Mesenchymal stem cell (in vitro differentiated cells and primary cell): ENCODE results near the gene TEKTIP1.

Experiments
- DNase-seq: peaks from one replicate; pipeline ENCODE4 v3.0.0-alpha.2; 2013
- H2AFZ ChIP-seq: one replicate; pipeline ENCODE4 v1.6.1; 2013; ENCODE audit warnings: low read depth, mild to moderate bottlenecking, control low read depth, inconsistent platforms, low read length, moderate library complexity
- H2AK5ac ChIP-seq: 2 replicates; pipeline ENCODE4 v1.6.1; 2013; ENCODE audit warnings: low read length, moderate library complexity, mild to moderate bottlenecking, inconsistent platforms; ENCODE audit not compliant: severe bottlenecking
- H2BK120ac ChIP-seq: one replicate; pipeline ENCODE4 v1.6.1; 2013; ENCODE audit warnings: low read depth, mild to moderate bottlenecking, inconsistent platforms, low read length, moderate library complexity
- H2BK12ac ChIP-seq, 2 experiments: one replicate each; pipeline ENCODE4 v1.6.1; 2013; ENCODE audit warnings: inconsistent platforms in 2 of 2, low read length in 2 of 2, mild to moderate bottlenecking in 2 of 2, moderate library complexity in 2 of 2, control low read depth in 1 of 2
- H2BK15ac ChIP-seq: one replicate; pipeline ENCODE4 v1.6.1; 2013; ENCODE audit warnings: mild to moderate bottlenecking, low read depth, inconsistent platforms; ENCODE audit not compliant: poor library complexity, severe bottlenecking
- H2BK5ac ChIP-seq: 2 replicates; pipeline ENCODE4 v1.6.1; 2013; ENCODE audit warnings: low read depth, mild to moderate bottlenecking, low read length, control low read depth, inconsistent platforms; ENCODE audit not compliant: poor library complexity, severe bottlenecking
- H3K14ac ChIP-seq, 2 experiments: one replicate each; pipeline ENCODE4 v1.6.1; 2013; ENCODE audit warnings: inconsistent platforms in 2 of 2, low read length in 2 of 2, control low read depth in 1 of 2, mild to moderate bottlenecking in 1 of 2, moderate library complexity in 1 of 2
- H3K18ac ChIP-seq, 2 experiments: one replicate each; pipeline ENCODE4 v1.6.1; 2013; ENCODE audit warnings: inconsistent platforms in 2 of 2, low read length in 2 of 2, control low read depth in 1 of 2, low read depth in 1 of 2, mild to moderate bottlenecking in 1 of 2
- H3K23ac ChIP-seq, 2 experiments: one replicate each; pipeline ENCODE4 v1.6.1; 2013; ENCODE audit warnings: inconsistent platforms in 2 of 2, low read length in 2 of 2, mild to moderate bottlenecking in 2 of 2, moderate library complexity in 2 of 2, control low read depth in 1 of 2
- H3K27ac ChIP-seq: 2 replicates; pipeline ENCODE4 v1.5.1; 2013; ENCODE audit warnings: mild to moderate bottlenecking, moderate library complexity, low read length, control low read depth, inconsistent platforms; ENCODE audit not compliant: poor library complexity, severe bottlenecking
- H3K27me3 ChIP-seq, 2 experiments: 2 replicates each; pipeline versions ENCODE4 v1.6.1 to v1.7.0; 2013; ENCODE audit warnings: low read length in 2 of 2, mild to moderate bottlenecking in 2 of 2, moderate library complexity in 2 of 2, control low read depth in 1 of 2, inconsistent platforms in 1 of 2; ENCODE audit not compliant: control insufficient read depth in 1 of 2, insufficient read depth in 1 of 2
- H3K36me3 ChIP-seq, 2 experiments: 2 replicates each; pipeline versions ENCODE4 v1.6.1 to v1.7.0; 2013; ENCODE audit warnings: low read length in 2 of 2, control low read depth in 1 of 2, inconsistent platforms in 1 of 2, low read depth in 1 of 2, mild to moderate bottlenecking in 1 of 2; ENCODE audit not compliant: insufficient read depth in 2 of 2, control insufficient read depth in 1 of 2
- H3K4ac ChIP-seq, 2 experiments: one replicate each; pipeline ENCODE4 v1.6.1; 2013; ENCODE audit warnings: inconsistent platforms in 2 of 2, low read length in 2 of 2, mild to moderate bottlenecking in 2 of 2, moderate library complexity in 2 of 2, control low read depth in 1 of 2, low read depth in 1 of 2
- H3K4me1 ChIP-seq: 2 replicates; pipeline ENCODE4 v1.6.1; 2013; ENCODE audit warnings: low read depth, low read length, control low read depth; ENCODE audit not compliant: control insufficient read depth, insufficient read depth
- H3K4me2 ChIP-seq: 2 replicates; pipeline ENCODE4 v1.6.1; 2013; ENCODE audit warnings: low read length, mild to moderate bottlenecking, inconsistent platforms; ENCODE audit not compliant: poor library complexity, severe bottlenecking
- H3K4me3 ChIP-seq, 2 experiments: 2 replicates each; pipeline versions ENCODE4 v1.5.1 to v1.7.0; 2013; ENCODE audit warnings: low read length in 2 of 2, mild to moderate bottlenecking in 2 of 2, control low read depth in 1 of 2, low read depth in 1 of 2; ENCODE audit not compliant: insufficient read depth in 1 of 2
- H3K79me1 ChIP-seq: replicated peaks from 2 replicates; pipeline ENCODE4 v1.6.1; 2013; ENCODE audit warnings: mild to moderate bottlenecking, control low read depth, low read length, inconsistent platforms; ENCODE audit not compliant: poor library complexity, severe bottlenecking
- H3K9ac ChIP-seq: 2 replicates; pipeline ENCODE4 v1.7.0; 2013; ENCODE audit warnings: mild to moderate bottlenecking, low read length, moderate library complexity
- H3K9me3 ChIP-seq: 2 replicates; pipeline ENCODE4 v1.7.0; 2013; ENCODE audit warnings: mild to moderate bottlenecking, low read length; ENCODE audit not compliant: control insufficient read depth
- H4K8ac ChIP-seq: one replicate; pipeline ENCODE4 v1.6.1; 2013; ENCODE audit warnings: inconsistent platforms, mild to moderate bottlenecking, low read length, moderate library complexity
- H4K91ac ChIP-seq: one replicate; pipeline ENCODE4 v1.6.1; 2013; ENCODE audit warnings: mild to moderate bottlenecking, low read length, inconsistent platforms
- WGBS: methylation state at CpG from one replicate; pipeline ENCODE4 v1.1.7; 2013; ENCODE audit warnings: mixed read lengths; 5-methylcytosine and 5-hydroxymethylcytosine counted together

TEKTIP1 gene

DNA sequence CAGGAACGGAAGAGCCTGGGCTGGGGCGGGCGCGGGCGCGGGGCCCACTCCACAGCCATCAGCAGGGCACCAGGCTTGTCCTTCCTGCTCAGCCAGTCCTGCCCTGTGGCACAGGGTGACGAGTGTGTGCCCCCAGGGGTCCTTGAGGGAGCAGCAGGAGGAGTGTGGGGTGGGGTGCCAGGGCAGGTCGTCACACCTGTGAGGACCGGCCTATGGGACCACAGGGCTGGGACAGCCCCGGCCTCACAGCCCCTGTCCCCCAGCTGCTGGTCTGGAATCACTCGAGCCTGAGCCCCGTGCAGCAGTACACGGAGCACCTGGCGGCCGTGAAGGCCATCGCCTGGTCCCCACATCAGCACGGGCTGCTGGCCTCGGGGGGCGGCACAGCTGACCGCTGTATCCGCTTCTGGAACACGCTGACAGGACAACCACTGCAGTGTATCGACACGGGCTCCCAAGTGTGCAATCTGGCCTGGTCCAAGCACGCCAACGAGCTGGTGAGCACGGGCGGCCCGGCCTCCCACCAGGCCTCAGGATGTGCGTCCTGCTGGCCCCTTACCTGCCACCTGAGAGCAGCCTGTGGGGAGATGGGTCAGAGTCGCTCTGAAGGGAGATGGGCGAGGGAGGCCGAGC, 6.7 kb upstream of the TEKTIP1 start:
- Histone ChIP-seq H2BK15ac (no peak overlapping the region), H4K8ac (no peak overlapping the region), H4K91ac (no peak overlapping the region), H3K36me3 (peaks cover 68 to 91% of the 10 kb centered on the region in 2 experiments), H3K9ac (no peak overlapping the region), H3K9me3 (no peaks in the 10 kb centered on the region), H3K4me1 (peaks cover 6% of the 10 kb centered on the region), H2BK5ac (no peak overlapping the region), H3K79me1 (peaks cover 18% of the 10 kb centered on the region), H3K4me2 (no peak overlapping the region), H3K14ac (no peak overlapping the region), H3K23ac (no peak overlapping the region), H3K27ac (no peak overlapping the region), H2BK12ac (no peak overlapping the region), H3K4me3 (no peak overlapping the region), H2AK5ac (no peak overlapping the region), H3K18ac (no peak overlapping the region), H3K27me3 (no peaks in the 10 kb centered on the region), H2BK120ac (no peak overlapping the region), H3K4ac (no peak overlapping the region), H2AFZ (no peak overlapping the region)
- 98% methylated on average over 33 of the region's 33 CpGs for WGBS
- DNase-seq: no peak

DNA sequence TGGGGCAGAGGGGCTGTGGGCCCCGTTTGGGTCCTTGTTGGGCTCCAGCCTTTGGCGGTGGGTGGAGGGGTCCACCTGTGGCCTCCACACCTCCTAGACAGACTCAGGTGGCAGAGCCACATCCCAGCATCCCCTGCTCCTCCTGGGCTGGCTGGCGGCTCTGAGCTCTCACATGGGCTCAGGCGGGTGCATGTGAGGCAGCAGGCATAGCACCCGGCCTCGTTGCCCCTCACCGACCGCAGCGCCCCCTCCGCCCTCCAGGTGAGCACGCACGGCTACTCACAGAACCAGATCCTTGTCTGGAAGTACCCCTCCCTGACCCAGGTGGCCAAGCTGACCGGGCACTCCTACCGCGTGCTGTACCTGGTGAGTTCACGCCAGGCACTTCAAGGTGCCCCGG, 5.9 kb upstream of the TEKTIP1 start:
- H3K4ac ChIP-seq: no peak overlapping the region
- H3K36me3 ChIP-seq: peaks cover 61 to 90% of the 10 kb centered on the region in 2 experiments
- 93% methylated on average over 16 of the region's 17 CpGs for WGBS
- H3K27ac ChIP-seq: no peak overlapping the region
- peaks cover 11% of the 10 kb centered on the region for H3K79me1 ChIP-seq
- no peak overlapping the region for H3K18ac ChIP-seq
- H3K14ac ChIP-seq: no peak overlapping the region
- H3K4me2 ChIP-seq: no peak overlapping the region
- no peak overlapping the region for H3K9ac ChIP-seq
- no peak overlapping the region for H2AK5ac ChIP-seq
- H4K91ac ChIP-seq: no peak overlapping the region
- DNase-seq: no peak
- H4K8ac ChIP-seq: no peak overlapping the region
- no peak overlapping the region for H2BK120ac ChIP-seq
- H2BK5ac ChIP-seq: no peak overlapping the region
- no peak overlapping the region for H2BK15ac ChIP-seq
- H3K27me3 ChIP-seq: no peaks in the 10 kb centered on the region
- peaks cover 12% of the 10 kb centered on the region for H3K4me1 ChIP-seq
- no peaks in the 10 kb centered on the region for H3K9me3 ChIP-seq
- no peak overlapping the region for H3K4me3 ChIP-seq
- H2AFZ ChIP-seq: no peak overlapping the region
- H2BK12ac ChIP-seq: no peak overlapping the region
- no peak overlapping the region for H3K23ac ChIP-seq

DNA sequence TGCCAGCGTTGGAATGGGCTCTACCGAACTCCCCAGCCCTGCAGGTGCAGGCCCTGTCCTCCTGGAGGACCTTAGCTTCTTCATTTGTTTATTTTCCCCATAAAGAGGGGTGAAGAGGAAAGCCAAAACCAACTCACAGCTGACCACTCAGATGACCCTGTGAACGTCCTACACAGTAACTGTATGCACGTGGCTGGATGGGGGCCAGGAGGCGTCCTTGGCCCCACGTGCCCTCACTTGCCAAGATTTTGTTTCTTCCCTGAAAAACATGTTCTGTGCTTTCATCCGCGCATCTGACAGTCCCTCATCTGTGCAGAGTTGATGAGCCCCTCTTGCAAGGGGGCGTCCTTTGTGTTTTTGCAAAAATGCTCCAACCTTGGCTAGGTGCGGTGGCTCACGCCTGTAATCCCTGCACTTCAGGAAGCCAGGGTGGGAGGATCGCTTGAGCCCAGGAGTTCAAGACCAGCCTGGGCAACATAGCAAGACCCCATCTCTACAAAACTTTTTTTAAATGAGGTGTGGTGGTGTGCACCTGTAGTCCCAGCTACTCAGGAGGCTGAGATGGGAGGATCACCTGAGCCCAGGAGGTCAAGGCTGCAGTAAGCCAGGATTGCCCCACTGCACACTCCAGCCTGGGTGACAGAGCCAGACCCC, 5.3 kb upstream of the TEKTIP1 start:
- H3K36me3 ChIP-seq: peaks cover 59 to 88% of the 10 kb centered on the region in 2 experiments
- no peak overlapping the region for H2AK5ac ChIP-seq
- H4K8ac ChIP-seq: no peak overlapping the region
- H3K9ac ChIP-seq: no peak overlapping the region
- H3K4ac ChIP-seq: no peak overlapping the region
- peaks cover 8% of the 10 kb centered on the region for H3K79me1 ChIP-seq
- H3K4me3 ChIP-seq: no peak overlapping the region
- no peak overlapping the region for H3K18ac ChIP-seq
- WGBS: 96% methylated on average over 11 of the region's 12 CpGs
- no peak overlapping the region for H2BK5ac ChIP-seq
- H2BK12ac ChIP-seq: no peak overlapping the region
- no peak overlapping the region for H2AFZ ChIP-seq
- H3K27ac ChIP-seq: no peak overlapping the region
- peaks cover 16% of the 10 kb centered on the region for H3K4me1 ChIP-seq
- no peak overlapping the region for H3K4me2 ChIP-seq
- H3K27me3 ChIP-seq: no peaks in the 10 kb centered on the region
- no peaks in the 10 kb centered on the region for H3K9me3 ChIP-seq
- H2BK15ac ChIP-seq: no peak overlapping the region
- H3K23ac ChIP-seq: no peak overlapping the region
- no peak overlapping the region for H2BK120ac ChIP-seq
- no peak for DNase-seq
- no peak overlapping the region for H4K91ac ChIP-seq
- no peak overlapping the region for H3K14ac ChIP-seq

DNA sequence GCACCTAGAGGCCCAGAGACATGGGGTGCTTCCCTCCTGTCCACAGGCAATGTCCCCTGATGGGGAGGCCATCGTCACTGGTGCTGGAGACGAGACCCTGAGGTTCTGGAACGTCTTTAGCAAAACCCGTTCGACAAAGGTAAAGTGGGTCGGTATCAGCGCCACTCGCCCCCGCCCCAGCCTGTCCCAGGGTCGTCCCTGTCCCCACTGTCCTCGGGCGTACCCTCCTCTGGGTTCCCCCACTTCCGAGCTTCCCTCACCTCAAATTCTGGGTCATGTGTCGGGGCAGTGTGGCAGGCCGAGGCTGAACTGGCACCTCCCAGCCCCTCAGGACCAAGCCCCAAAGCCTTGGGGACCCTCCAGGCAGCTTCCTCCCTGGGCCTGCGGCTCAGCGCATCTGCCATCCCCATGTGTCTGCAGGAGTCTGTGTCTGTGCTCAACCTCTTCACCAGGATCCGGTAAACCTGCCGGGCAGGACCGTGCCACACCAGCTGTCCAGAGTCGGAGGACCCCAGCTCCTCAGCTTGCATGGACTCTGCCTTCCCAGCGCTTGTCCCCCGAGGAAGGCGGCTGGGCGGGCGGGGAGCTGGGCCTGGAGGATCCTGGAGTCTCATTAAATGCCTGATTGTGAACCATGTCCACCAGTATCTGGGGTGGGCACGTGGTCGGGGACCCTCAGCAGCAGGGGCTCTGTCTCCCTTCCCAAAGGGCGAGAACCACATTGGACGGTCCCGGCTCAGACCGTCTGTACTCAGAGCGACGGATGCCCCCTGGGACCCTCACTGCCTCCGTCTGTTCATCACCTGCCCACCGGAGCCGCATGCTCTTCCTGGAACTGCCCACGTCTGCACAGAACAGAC, 4.4 kb upstream of the TEKTIP1 start:
- H3K4ac ChIP-seq: no peak overlapping the region
- no peak overlapping the region for H3K14ac ChIP-seq
- 96% methylated on average over 38 of the region's 38 CpGs for WGBS
- H3K36me3 ChIP-seq: peaks cover 62 to 92% of the 10 kb centered on the region in 2 experiments
- no peak overlapping the region for H2BK15ac ChIP-seq
- H3K9me3 ChIP-seq: no peaks in the 10 kb centered on the region
- H4K8ac ChIP-seq: no peak overlapping the region
- H3K79me1 ChIP-seq: peaks cover 8% of the 10 kb centered on the region
- no peak overlapping the region for H3K27ac ChIP-seq
- H3K27me3 ChIP-seq: no peaks in the 10 kb centered on the region
- no peak overlapping the region for H3K23ac ChIP-seq
- H3K4me2 ChIP-seq: no peak overlapping the region
- H2BK12ac ChIP-seq: no peak overlapping the region
- no peak for DNase-seq
- no peak overlapping the region for H2BK120ac ChIP-seq
- H2BK5ac ChIP-seq: no peak overlapping the region
- H3K9ac ChIP-seq: no peak overlapping the region
- H2AK5ac ChIP-seq: no peak overlapping the region
- no peak overlapping the region for H4K91ac ChIP-seq
- no peak overlapping the region for H2AFZ ChIP-seq
- H3K4me1 ChIP-seq: peaks cover 19% of the 10 kb centered on the region
- no peak overlapping the region for H3K18ac ChIP-seq
- no peak overlapping the region for H3K4me3 ChIP-seq
